Peyer's patch (tissue), 4 donors: ENCODE results near the gene GJE1. TPM values are rescaled to one million over a fixed set of nuclear protein-coding genes. Genes with fewer than 3 reads are reported as not detected.

ENCODE experiments used
- DNase-seq, 3 donors: peaks; one replicate each; pipeline ENCODE4 v3.0.0-alpha.2; 2017 to 2019
- H3K27ac ChIP-seq, 4 donors: fragments of 200-600 bp; sonication (generic); one replicate each; pipeline ENCODE4 v1.5.1; 2016 to 2019
- H3K27me3 ChIP-seq, 2 donors: fragments of 200-600 bp; sonication (generic); one replicate each; pipeline ENCODE4 v1.5.1; 2019
- H3K36me3 ChIP-seq, 3 donors: fragments of 200-600 bp; sonication (generic); one replicate each; pipeline ENCODE4 v1.5.1; 2016 to 2019
- H3K4me1 ChIP-seq, 4 donors: fragments of 200-600 bp; sonication (generic); one replicate each; pipeline ENCODE4 v1.5.1; 2016 to 2019
- H3K4me3 ChIP-seq, 4 donors: fragments of 200-600 bp; sonication (generic); 1 replicate in 3 of 4; 2 replicates in 1 of 4; pipeline ENCODE4 v1.5.1; 2016 to 2019; ENCODE audit warnings: mild to moderate bottlenecking in 1 of 4
- H3K9me3 ChIP-seq, 4 donors: fragments of 200-600 bp; sonication (generic); one replicate each; pipeline ENCODE4 v1.5.1; 2016 to 2019; ENCODE audit warnings: mild to moderate bottlenecking in 1 of 4
- CTCF ChIP-seq, 6 experiments: fragments of 450-650 bp in 4 of 6; fragments of 200-600 bp in 2 of 6; sonication (generic) in 1 of 6; IDR thresholded peaks; one replicate each; pipeline ENCODE4 v1.5.1; 2017 to 2019; ENCODE audit warnings: antibody characterized with exemption in 6 of 6, mild to moderate bottlenecking in 3 of 6, moderate library complexity in 1 of 6
- POLR2A ChIP-seq, 2 donors: fragments of 450-650 bp; IDR thresholded peaks; one replicate each; pipeline ENCODE4 v1.5.1; 2017; ENCODE audit warnings: antibody characterized with exemption in 2 of 2, mild to moderate bottlenecking in 2 of 2, moderate library complexity in 2 of 2
- total RNA-seq, 4 donors: library from RNA; depleted of rRNA; stranded (reverse); fragments of >200 nt; gene quantifications; one replicate each; pipeline ENCODE4 v1.1.0, GENCODE V29; 2016

GJE1 gene
- total RNA-seq, 4 donors from 2014 or later: not detected

DNA sequence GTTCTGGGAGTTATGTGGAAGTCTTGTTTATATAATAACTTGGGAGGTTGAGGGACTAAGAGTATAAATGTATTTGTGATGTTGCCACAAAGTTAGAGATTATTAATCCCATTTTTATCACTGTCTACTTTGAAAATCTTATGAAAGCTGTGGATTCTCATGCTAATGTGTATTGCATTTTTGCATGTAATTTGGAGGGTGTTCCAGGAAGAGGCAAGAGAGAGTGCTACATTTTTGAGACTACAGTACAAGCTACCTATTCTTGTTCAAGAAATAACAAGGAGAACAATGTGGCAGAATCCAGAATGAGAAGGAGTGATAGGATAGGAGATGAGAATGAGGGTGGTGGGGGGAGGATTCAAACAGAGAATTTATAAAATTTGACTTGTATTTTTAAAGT is 49.3 kb downstream of the GJE1 start:
- Histone ChIP-seq H3K27ac (no peak overlapping the region), H3K27me3 (no peaks in the 10 kb centered on the region), H3K9me3 (peaks cover 0 to 5% (median 0%) of the 10 kb centered on the region in 4 donors), H3K4me1 (no peaks in the 10 kb centered on the region), H3K36me3 (peaks cover 0 to 13% (median 0%) of the 10 kb centered on the region in 3 donors), H3K4me3 (no peak overlapping the region)
- DNase-seq: no peak
- TF ChIP-seq CTCF (IDR thresholded peaks at IDR 0.05) (no peak), POLR2A (IDR thresholded peaks at IDR 0.05) (no peak)

- H3K36me3 ChIP-seq: peaks cover 0 to 10% (median 0%) of the 10 kb centered on the region in 3 donors
- peaks cover 0 to under 1% (median 0%) of the 10 kb centered on the region in 4 donors for H3K9me3 ChIP-seq
- H3K4me3 ChIP-seq: no peak overlapping the region
- TF ChIP-seq POLR2A (IDR thresholded peaks at IDR 0.05) (no peak), CTCF (IDR thresholded peaks at IDR 0.05) (no peak)
- no peaks in the 10 kb centered on the region for H3K4me1 ChIP-seq
- H3K27me3 ChIP-seq: no peaks in the 10 kb centered on the region
- H3K27ac ChIP-seq: no peak overlapping the region
- no peak for DNase-seq
Observed at GRCh38 chr6:142183351-142183750, 50.6 kb downstream of the GJE1 start.

GRCh38 chr6:142184307-142184706 is 51.6 kb downstream of the GJE1 start:
- Histone ChIP-seq H3K4me1 (no peaks in the 10 kb centered on the region), H3K27me3 (no peaks in the 10 kb centered on the region), H3K9me3 (no peaks in the 10 kb centered on the region), H3K27ac (no peak overlapping the region), H3K4me3 (no peak overlapping the region), H3K36me3 (peaks cover 0 to 8% (median 0%) of the 10 kb centered on the region in 3 donors)
- TF ChIP-seq CTCF (IDR thresholded peaks at IDR 0.05): no peak
- no peak for TF ChIP-seq POLR2A (IDR thresholded peaks at IDR 0.05)
- no peak for DNase-seq

Other genes with a start within 250 kb of the GJE1 start
- gene NMBR, start 14.2 kb downstream of the GJE1 start, total RNA-seq: not detected
- 10 to 100 TPM; 41.3 to 60.9 (median 50.4) TPM for gene VTA1, start 14.3 kb downstream of the GJE1 start, total RNA-seq
- gene ADGRG6, start 169.1 kb downstream of the GJE1 start, total RNA-seq: 10 to 100 TPM; 15.7 to 43.3 (median 32.2) TPM